ENCODE measurements around the gene EPHA3. TPM values are rescaled to one million over a fixed set of nuclear protein-coding genes. Genes with fewer than 3 reads are reported as not detected.

EPHA3 gene
- polyA plus RNA-seq, 2 of the 4 experiments (the other 2 are of a cell fraction), result not detected

GRCh38 chr3:89521328-89521727 is 413.9 kb downstream of the EPHA3 start:
- H3K9me3 ChIP-seq, result no peaks in the 10 kb centered on the region
- H3K27ac ChIP-seq, result no peak overlapping the region
- H3K4me3 ChIP-seq, result no peak overlapping the region
- DNase-seq (ENCODE audit: low read depth in 1 of 2, low spot score in 1 of 2) (no peak), ATAC-seq (no peak), FAIRE-seq (no peak)
- CTCF ChIA-PET, result no interaction called here
- H3K4me1 ChIP-seq, result no peaks in the 10 kb centered on the region
- POLR2A ChIA-PET, result no interaction called here
- TF ChIP-seq MAZ (IDR thresholded peaks at IDR 0.05; ENCODE audit: borderline replicate concordance, low read depth, low read length) (no peak), RNF2 (IDR thresholded peaks at IDR 0.05; ENCODE audit: borderline replicate concordance, low read depth) (no peak), FOXS1 (CRISPR knock-in tag; IDR thresholded peaks at IDR 0.05) (no peak), E2F6 (IDR thresholded peaks at IDR 0.05; ENCODE audit: borderline replicate concordance, low read depth) (no peak), USF2 (IDR thresholded peaks at IDR 0.05) (no peak), RARB (CRISPR knock-in tag; IDR thresholded peaks at IDR 0.05) (no peak), EHMT2 (IDR thresholded peaks at IDR 0.05; ENCODE audit: low read depth) (no peak)
- H3K4me2 ChIP-seq, result no peak overlapping the region
- WGBS (ENCODE audit: missing lambda C conversion rate), result 3% methylated on average over 1 of the region's 1 CpG

GRCh38 chr3:89522155-89522554 is 414.7 kb downstream of the EPHA3 start:
- no peaks in the 10 kb centered on the region for H3K9me3 ChIP-seq
- CTCF ChIA-PET, result no interaction called here
- no peak for FAIRE-seq
- H3K27ac ChIP-seq, result no peak overlapping the region
- WGBS (ENCODE audit: missing lambda C conversion rate), result 9% methylated on average over 2 of the region's 2 CpGs
- H3K4me3 ChIP-seq, result no peak overlapping the region
- no peak overlapping the region for H3K4me2 ChIP-seq
- TF ChIP-seq EP300 (IDR thresholded peaks at IDR 0.05) (no peak), RCOR1 (IDR thresholded peaks at IDR 0.05; ENCODE audit: low read depth, low read length) (no peak), SMC3 (IDR thresholded peaks at IDR 0.05) (no peak), POLR2A (IDR thresholded peaks at IDR 0.05; ENCODE audit: low read length) (no peak), POLR2AphosphoS2 (conservative IDR thresholded peaks at IDR 0.05; ENCODE audit: low read length) (no peak), JUNB (IDR thresholded peaks at IDR 0.05) (no peak), CEBPB (IDR thresholded peaks at IDR 0.05) (no peak), ZSCAN20 (CRISPR knock-in tag; IDR thresholded peaks at IDR 0.05) (no peak), HDAC2 (IDR thresholded peaks at IDR 0.05) (no peak), MAX (IDR thresholded peaks at IDR 0.05) (no peak), JUN (IDR thresholded peaks at IDR 0.05) (no peak)
- H3K4me1 ChIP-seq, result no peaks in the 10 kb centered on the region
- POLR2A ChIA-PET, result no interaction called here
- ATAC-seq, result no peak
- DNase-seq (ENCODE audit: low read depth in 1 of 2, low spot score in 1 of 2), result no peak

- H3K4me3 ChIP-seq, result no peak overlapping the region
- TF ChIP-seq MAFK (IDR thresholded peaks at IDR 0.05; ENCODE audit: partially characterized antibody) (peak; percentile 86), MAZ (IDR thresholded peaks at IDR 0.05; ENCODE audit: borderline replicate concordance, low read depth, low read length) (no peak)
- no peaks in the 10 kb centered on the region for H3K9me3 ChIP-seq
- DNase-seq (ENCODE audit: low read depth in 1 of 2, low spot score in 1 of 2), result no peak
- H3K4me1 ChIP-seq, result no peaks in the 10 kb centered on the region
- FAIRE-seq, result no peak
- POLR2A ChIA-PET, result no interaction called here
- ATAC-seq, result no peak
- no peak overlapping the region for H3K27ac ChIP-seq
- no peak overlapping the region for H3K4me2 ChIP-seq
- 4% methylated on average over 2 of the region's 2 CpGs for WGBS (ENCODE audit: missing lambda C conversion rate)
- CTCF ChIA-PET, result interaction anchor here (0.7 kb wide), 1 partner anchor 253 kb away, joined by 3 read pairs; no protein-coding TSS in a partner anchor
Measured at GRCh38 chr3:89525609-89526008, 418.2 kb downstream of the EPHA3 start.

GRCh38 chr3:89527736-89528305 is 420.4 kb downstream of the EPHA3 start:
- no peak for FAIRE-seq
- CTCF ChIA-PET, result interaction anchor here (0.6 kb wide), 1 partner anchor 15 kb away, joined by 3 read pairs; no protein-coding TSS in a partner anchor
- ATAC-seq, result no peak
- TF ChIP-seq REST (IDR thresholded peaks at IDR 0.05) (no peak), PHF8 (IDR thresholded peaks at IDR 0.05; ENCODE audit: borderline replicate concordance, low read depth) (no peak), EHF (CRISPR knock-in tag; IDR thresholded peaks at IDR 0.05) (no peak), POLR2A (IDR thresholded peaks at IDR 0.05; ENCODE audit: low read length) (no peak), FOSL2 (IDR thresholded peaks at IDR 0.05) (no peak), FOSL2 (CRISPR knock-in tag; IDR thresholded peaks at IDR 0.05) (no peak), SMC3 (IDR thresholded peaks at IDR 0.05) (no peak), JUN (IDR thresholded peaks at IDR 0.05) (no peak), CHD2 (IDR thresholded peaks at IDR 0.05; ENCODE audit: low read length, partially characterized antibody) (no peak), ESRRA (IDR thresholded peaks at IDR 0.05; ENCODE audit: borderline replicate concordance, low read length) (no peak), RAD21 (conservative IDR thresholded peaks at IDR 0.05 in 1 of 2, IDR thresholded peaks at IDR 0.05 in 1 of 2) (no peak), RNF2 (IDR thresholded peaks at IDR 0.05; ENCODE audit: borderline replicate concordance, low read depth) (no peak), HES2 (IDR thresholded peaks at IDR 0.05) (no peak)

More at GRCh38 chr3:89527736-89528305, 420.4 kb downstream of the EPHA3 start:
- no peak for DNase-seq (ENCODE audit: low read depth in 1 of 2, low spot score in 1 of 2)
- Histone ChIP-seq H3K9me3 (no peaks in the 10 kb centered on the region), H3K4me1 (no peaks in the 10 kb centered on the region), H3K4me2 (no peak overlapping the region), H3K4me3 (no peak overlapping the region), H3K27ac (no peak overlapping the region)
- POLR2A ChIA-PET, result no interaction called here
- 0% methylated on average over 1 of the region's 1 CpG for WGBS (ENCODE audit: missing lambda C conversion rate)

Data from A549 (cell line).